PC-9 (cell line): Measurements from ENCODE around the gene IGSF21.

Source experiments
- CTCF ChIP-seq: fragments of 200-600 bp; sonication (generic); conservative IDR thresholded peaks from 2 replicates; pipeline ENCODE4 v1.6.1; 2017; ENCODE audit warnings: mixed run types, antibody characterized with exemption, mild to moderate bottlenecking, moderate library complexity
- EZH2 ChIP-seq: fragments of 200-600 bp; sonication (generic); IDR thresholded peaks from 2 replicates; pipeline ENCODE4 v1.8.0; 2017; ENCODE audit warnings: antibody characterized with exemption, low read depth

DNA sequence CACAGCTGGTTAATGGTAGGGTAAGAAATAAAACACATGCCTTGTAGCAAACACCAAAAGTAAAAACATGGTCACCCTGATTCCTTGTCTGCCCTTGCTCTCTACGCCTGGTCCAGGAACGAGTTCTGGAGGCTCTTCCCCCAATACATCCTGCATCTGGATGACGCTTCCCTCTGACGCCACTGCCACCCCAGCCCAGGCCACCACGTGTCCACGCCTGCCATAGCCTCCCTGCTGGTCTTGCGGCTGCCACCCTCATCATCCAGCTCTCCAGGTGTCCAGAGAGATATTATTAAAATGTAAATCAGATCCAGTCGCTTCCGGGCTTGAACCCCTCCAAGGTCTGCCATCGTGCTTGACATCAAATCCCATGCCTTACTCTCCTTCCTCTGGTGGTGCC, 39.3 kb downstream of the IGSF21 start:
- no peak for TF ChIP-seq CTCF
- no peak for TF ChIP-seq EZH2
